Stimulated activated CD8-positive, alpha-beta memory T cell treated with anti-CD3 and anti-CD28 coated beads, Interleukin-12 subunit alpha, Interleukin-12 subunit beta, amount 100 ng/mL, for 24 hours (primary cell): ENCODE data around the gene CTCF.

Source experiments
- DNase-seq: peaks from one replicate; pipeline ENCODE4 v3.0.0-alpha.2; 2020; ENCODE audit errors: extremely low read depth

The CTCF gene

GRCh38 chr16:67594956-67595355 is 32.6 kb downstream of the CTCF start:
- no peak for DNase-seq

GRCh38 chr16:67598527-67598926 is 36.2 kb downstream of the CTCF start:
- DNase-seq: no peak

GRCh38 chr16:67605641-67606040 is 43.3 kb downstream of the CTCF start:
- no peak for DNase-seq

GRCh38 chr16:67606632-67607031 is 44.3 kb downstream of the CTCF start:
- DNase-seq: no peak

- DNase-seq: no peak
Observed at GRCh38 chr16:67608364-67608763, 46.0 kb downstream of the CTCF start.

GRCh38 chr16:67613808-67614207 is 51.5 kb downstream of the CTCF start:
- DNase-seq: no peak

GRCh38 chr16:67628216-67628615 is 65.9 kb downstream of the CTCF start:
- no peak for DNase-seq

- DNase-seq: no peak
Observed at GRCh38 chr16:67632415-67633172, 70.3 kb downstream of the CTCF start.

GRCh38 chr16:67636713-67637112 is 74.4 kb downstream of the CTCF start:
- no peak for DNase-seq

GRCh38 chr16:67637625-67638024 is 75.3 kb downstream of the CTCF start:
- no peak for DNase-seq

- no peak for DNase-seq
Observed at GRCh38 chr16:67641779-67642708, 79.7 kb downstream of the CTCF start.

GRCh38 chr16:67644038-67644437 is 81.7 kb downstream of the CTCF start:
- DNase-seq: no peak

- no peak for DNase-seq
Observed at GRCh38 chr16:67645397-67646121, 83.2 kb downstream of the CTCF start.

- no peak for DNase-seq
Observed at GRCh38 chr16:67647111-67647651, 84.9 kb downstream of the CTCF start.

- no peak for DNase-seq
Observed at GRCh38 chr16:67647681-67648080, 85.4 kb downstream of the CTCF start.

GRCh38 chr16:67648088-67648763 is 85.9 kb downstream of the CTCF start:
- no peak for DNase-seq

GRCh38 chr16:67648764-67649407 is 86.6 kb downstream of the CTCF start:
- no peak for DNase-seq

GRCh38 chr16:67649494-67649931 is 87.2 kb downstream of the CTCF start:
- DNase-seq: no peak

- DNase-seq: no peak
Observed at GRCh38 chr16:67650023-67650422, 87.7 kb downstream of the CTCF start.

GRCh38 chr16:67651039-67651438 is 88.7 kb downstream of the CTCF start:
- DNase-seq: no peak

GRCh38 chr16:67651847-67652246 is 89.5 kb downstream of the CTCF start:
- DNase-seq: no peak
